Pancreas (tissue), 10 donors: Measurements from ENCODE around the gene SERPINB6. TPM values are rescaled to one million over a fixed set of nuclear protein-coding genes. Genes with fewer than 3 reads are reported as not detected.

Experiments used
- ATAC-seq, 4 donors: fragments of 200-7000 bp; cut with Tn5 transposase; one replicate each; pipeline versions ENCODE4 v1.8.0 to v1.9.1; 2020; ENCODE audit warnings: mild to moderate bottlenecking in 4 of 4, moderate library complexity in 4 of 4
- DNase-seq, 6 donors: peaks; one replicate each; pipeline ENCODE4 v3.0.0-alpha.2; 2020
- FAIRE-seq: peaks from 2 replicates; lab custom pipeline; 2012; peaks lifted over from hg19 to GRCh38; lab: Jason Lieb, UNC
- H3K27ac ChIP-seq, 4 donors: fragments of 200-600 bp; sonication (generic); 1 replicate in 3 of 4; 2 replicates in 1 of 4; pipeline versions ENCODE4 v1.5.0 to v1.8.0; 2020
- H3K27me3 ChIP-seq, 4 donors: fragments of 200-600 bp; one replicate each; pipeline ENCODE4 v1.8.0; 2021
- H3K36me3 ChIP-seq, 3 donors: fragments of 200-600 bp; sonication (generic) in 1 of 3; one replicate each; pipeline versions ENCODE4 v1.5.0 to v1.8.0; 2020 to 2021
- H3K4me1 ChIP-seq, 3 donors: fragments of 200-600 bp; one replicate each; pipeline ENCODE4 v1.8.0; 2021
- H3K4me3 ChIP-seq, 4 donors: fragments of 200-600 bp; sonication (generic) in 2 of 4; one replicate each; pipeline versions ENCODE4 v1.5.0 to v1.8.0; 2020 to 2021
- H3K9me3 ChIP-seq, 4 donors: fragments of 200-600 bp; one replicate each; pipeline ENCODE4 v1.8.0; 2021
- CTCF ChIP-seq, 4 donors: fragments of 200-600 bp; sonication (generic) in 3 of 4; IDR thresholded peaks; one replicate each; pipeline versions ENCODE4 v1.5.0 to v1.8.0; 2021; ENCODE audit warnings: antibody characterized with exemption in 4 of 4
- WGBS, 2 donors: extraction: QIAGEN DNeasy Blood & Tissue Kit; methylation state at CpG; one replicate each; pipeline ENCODE4 v1.1.7; 2013; 5-methylcytosine and 5-hydroxymethylcytosine counted together
- intact Hi-C, 3 donors: fragments of 100-400 bp; cut with DNase I; formaldehyde crosslinking; loops; one replicate each; pipeline versions ENCODE4 v1.11.1 to v1.14.2; 2022
- polyA plus RNA-seq, 2 donors: library from polyadenylated mRNA; stranded (reverse); fragments of 200-250 nt; gene quantifications; one replicate each; pipeline ENCODE4 v1.2.3, GENCODE V29; 2013
- total RNA-seq, 6 donors: library from RNA; stranded (reverse); fragmentation: NEBNext Ultra II Directional in 4 of 6; extraction: Animal tissue kit (Norgen Biotek cat#: 25700) in 4 of 6; gene quantifications; one replicate each; pipeline versions ENCODE4 v1.2.1 to v1.2.4, GENCODE V29; 2021 to 2023
- donor health status: healthy with polysubstance abuse.
- donor health status: DM: no; HTN: no; CAD: no; lungs with moderate emphysema.
- donor health status: DM: no; HTN: no; CAD: no.
- donor health status: control.
- donor health status: control.
- donor health status: Bipolar disorder and iron deficiency.
- donor health status: DM: yes; HTN: yes; CAD: no.
- donor health status: DM: no; HTN: no; CAD: no.
- donor health status: DM: no; HTN: no; CAD: no.
- donor health status: DM: yes; HTN: yes; CAD: no.

The SERPINB6 gene
- total and polyA plus RNA-seq, 8 donors: 77.7 to 193 (median 103) TPM

GRCh38 chr6:2916158-2916925 is 55.0 kb downstream of the SERPINB6 start:
- WGBS, 2 donors: 70 to 75% methylated on average over 3 of the region's 3 CpGs
- Histone ChIP-seq H3K4me3 (no peak overlapping the region), H3K27ac (no peak overlapping the region), H3K9me3 (no peaks in the 10 kb centered on the region), H3K4me1 (no peaks in the 10 kb centered on the region), H3K27me3 (no peaks in the 10 kb centered on the region), H3K36me3 (no peaks in the 10 kb centered on the region)
- no peak for TF ChIP-seq CTCF (IDR thresholded peaks at IDR 0.05)
- DNase-seq: no peak
- intact Hi-C loops: loop anchor here in 1 of 3 donors (10.0 kb wide), 2 partner anchors 72 to 132 kb away; partner anchors contain the start of gene SERPINB1
- no peak for FAIRE-seq
- ATAC-seq: no peak

- FAIRE-seq (no peak), DNase-seq (no peak), ATAC-seq (no peak)
- no peak for TF ChIP-seq CTCF (IDR thresholded peaks at IDR 0.05)
- Histone ChIP-seq H3K27me3 (no peaks in the 10 kb centered on the region), H3K4me3 (no peak overlapping the region), H3K4me1 (no peaks in the 10 kb centered on the region), H3K9me3 (no peaks in the 10 kb centered on the region), H3K27ac (no peak overlapping the region), H3K36me3 (no peaks in the 10 kb centered on the region)
- 67 to 78% methylated on average over 3 of the region's 3 CpGs for WGBS, 2 donors
- intact Hi-C loops: loop anchor here in 1 of 3 donors (10.0 kb wide), 2 partner anchors 70 to 130 kb away; partner anchors contain the start of gene SERPINB1
Observed at GRCh38 chr6:2915150-2915549, 56.2 kb downstream of the SERPINB6 start.

- ATAC-seq (no peak), DNase-seq (no peak), FAIRE-seq (no peak)
- TF ChIP-seq CTCF (IDR thresholded peaks at IDR 0.05): no peak
- Histone ChIP-seq H3K9me3 (no peaks in the 10 kb centered on the region), H3K27ac (no peak overlapping the region), H3K4me1 (no peaks in the 10 kb centered on the region), H3K4me3 (no peak overlapping the region), H3K27me3 (no peaks in the 10 kb centered on the region), H3K36me3 (no peaks in the 10 kb centered on the region)
- WGBS, 2 donors: 82 to 88% methylated on average over 7 of the region's 7 CpGs
- intact Hi-C loops: loop anchor here in 1 of 3 donors (10.0 kb wide), 2 partner anchors 69 to 129 kb away; partner anchors contain the start of gene SERPINB1
Observed at GRCh38 chr6:2914318-2914660, 57.1 kb downstream of the SERPINB6 start.

- no peaks in the 10 kb centered on the region for H3K36me3 ChIP-seq
- no peak for FAIRE-seq
- TF ChIP-seq CTCF (IDR thresholded peaks at IDR 0.05): no peak
- H3K9me3 ChIP-seq: no peaks in the 10 kb centered on the region
- H3K4me3 ChIP-seq: no peak overlapping the region
- ATAC-seq: no peak
- intact Hi-C loops: loop anchor here in 1 of 3 donors (10.0 kb wide), 2 partner anchors 69 to 129 kb away; partner anchors contain the start of gene SERPINB1
- H3K27me3 ChIP-seq: no peaks in the 10 kb centered on the region
- no peaks in the 10 kb centered on the region for H3K4me1 ChIP-seq
- DNase-seq: no peak
- WGBS, 2 donors: 82 to 87% methylated on average over 11 of the region's 11 CpGs
- no peak overlapping the region for H3K27ac ChIP-seq
Observed at GRCh38 chr6:2913621-2914317, 57.6 kb downstream of the SERPINB6 start.
